Upper lobe of left lung (tissue), 6 donors: ENCODE data around the gene SLC4A7. TPM values are rescaled to one million over a fixed set of nuclear protein-coding genes. Genes with fewer than 3 reads are reported as not detected.
A peak's percentile ranks its signal among the peaks of the same experiment; 100 is the strongest.

Experiments used
- ATAC-seq, 2 donors: fragments of 200-7000 bp; cut with Tn5 transposase; one replicate each; pipeline ENCODE4 v1.9.1; 2022; ENCODE audit warnings: mild to moderate bottlenecking in 2 of 2, moderate library complexity in 2 of 2; ENCODE audit not compliant: low FRiP score in 2 of 2
- DNase-seq, 2 donors: peaks; one replicate each; pipeline ENCODE4 v3.0.0-alpha.2; 2019 to 2020
- H3K27ac ChIP-seq, 4 donors: fragments of 200-600 bp; sonication (generic); one replicate each; pipeline ENCODE4 v1.5.1; 2016 to 2019
- H3K27me3 ChIP-seq, 4 donors: fragments of 200-600 bp; sonication (generic); one replicate each; pipeline ENCODE4 v1.5.1; 2017 to 2019
- H3K36me3 ChIP-seq, 4 donors: fragments of 200-600 bp; sonication (generic); one replicate each; pipeline ENCODE4 v1.5.1; 2016 to 2019
- H3K4me1 ChIP-seq, 4 donors: fragments of 200-600 bp; sonication (generic); one replicate each; pipeline ENCODE4 v1.5.1; 2018 to 2019
- H3K4me3 ChIP-seq, 4 donors: fragments of 200-600 bp; sonication (generic); one replicate each; pipeline ENCODE4 v1.5.1; 2017 to 2019; ENCODE audit warnings: mild to moderate bottlenecking in 2 of 4, moderate library complexity in 1 of 4
- H3K9me3 ChIP-seq, 4 donors: fragments of 200-600 bp; sonication (generic); one replicate each; pipeline ENCODE4 v1.5.1; 2018 to 2019
- EP300 ChIP-seq, 4 donors: sonication (generic); formaldehyde crosslinking; IDR thresholded peaks; one replicate each; pipeline ENCODE4 v1.5.1; 2017; ENCODE audit warnings: antibody characterized with exemption in 4 of 4, control low read depth in 2 of 4
- POLR2A ChIP-seq, 4 donors: fragments of 450-650 bp; IDR thresholded peaks; one replicate each; pipeline ENCODE4 v1.5.1; 2016 to 2017; ENCODE audit warnings: antibody characterized with exemption in 4 of 4, mild to moderate bottlenecking in 2 of 4
- POLR2AphosphoS5 ChIP-seq, 2 donors: sonication (generic); formaldehyde crosslinking; IDR thresholded peaks; one replicate each; pipeline ENCODE4 v1.5.1; 2017; ENCODE audit warnings: antibody characterized with exemption in 2 of 2
- WGBS, 2 donors: methylation state at CpG; one replicate each; pipeline ENCODE4 v1.1.5; 2017 to 2018; 5-methylcytosine and 5-hydroxymethylcytosine counted together
- total RNA-seq, 6 donors: library from RNA; depleted of rRNA in 4 of 6; stranded (reverse); fragments of >200 nt in 4 of 6; gene quantifications; one replicate each; pipeline versions ENCODE4 v1.1.0 to v1.2.1, GENCODE V29; 2016 to 2021
- TF ChIP-seq, protein P1 (sequence below), 6 experiments: fragments of 450-650 bp in 4 of 6; fragments of 200-600 bp in 2 of 6; sonication (generic) in 2 of 6; IDR thresholded peaks; one replicate each; pipeline ENCODE4 v1.5.1; 2016 to 2019; ENCODE audit warnings: antibody characterized with exemption in 6 of 6
- donor health status: DM: no; HTN: no; CAD: no; lungs with moderate emphysema.
- donor health status: DM: no; HTN: yes; CAD: no; lungs with severe emphysema.

SLC4A7 gene
- total RNA-seq, 6 donors from 2014 or later, result 11.8 to 40.5 (median 19.6) TPM

DNA sequence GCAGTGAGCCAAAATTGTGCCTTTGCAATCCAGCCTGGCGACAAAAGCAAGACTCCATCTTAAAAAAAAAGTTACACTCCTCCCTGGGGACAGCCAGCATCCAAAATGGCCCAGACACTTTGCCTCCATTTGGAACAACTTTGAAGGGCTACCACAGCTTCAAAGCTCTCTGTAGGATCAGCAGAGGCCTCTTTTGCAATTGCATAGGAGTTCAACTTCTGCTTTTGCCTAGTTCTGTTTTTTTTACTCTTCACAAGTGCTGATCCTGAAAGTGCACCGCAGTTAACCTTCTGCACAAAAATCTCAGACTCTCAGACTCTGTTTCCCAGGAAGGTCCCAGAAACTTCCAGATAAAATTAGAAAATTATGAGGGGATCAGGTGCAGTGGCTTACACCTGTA is 25.2 kb upstream of the SLC4A7 start:
- H3K27ac ChIP-seq, result no peak overlapping the region
- H3K9me3 ChIP-seq, result no peaks in the 10 kb centered on the region
- DNase-seq (no peak), ATAC-seq (peak in 1 of 2 donors; percentile 71)
- H3K4me3 ChIP-seq, result no peak overlapping the region
- WGBS, 2 donors, result 76% methylated on average over 2 of the region's 2 CpGs
- TF ChIP-seq POLR2A (IDR thresholded peaks at IDR 0.05) (no peak), POLR2AphosphoS5 (IDR thresholded peaks at IDR 0.05) (no peak), EP300 (IDR thresholded peaks at IDR 0.05) (no peak)
- TF ChIP-seq, protein P1, sequence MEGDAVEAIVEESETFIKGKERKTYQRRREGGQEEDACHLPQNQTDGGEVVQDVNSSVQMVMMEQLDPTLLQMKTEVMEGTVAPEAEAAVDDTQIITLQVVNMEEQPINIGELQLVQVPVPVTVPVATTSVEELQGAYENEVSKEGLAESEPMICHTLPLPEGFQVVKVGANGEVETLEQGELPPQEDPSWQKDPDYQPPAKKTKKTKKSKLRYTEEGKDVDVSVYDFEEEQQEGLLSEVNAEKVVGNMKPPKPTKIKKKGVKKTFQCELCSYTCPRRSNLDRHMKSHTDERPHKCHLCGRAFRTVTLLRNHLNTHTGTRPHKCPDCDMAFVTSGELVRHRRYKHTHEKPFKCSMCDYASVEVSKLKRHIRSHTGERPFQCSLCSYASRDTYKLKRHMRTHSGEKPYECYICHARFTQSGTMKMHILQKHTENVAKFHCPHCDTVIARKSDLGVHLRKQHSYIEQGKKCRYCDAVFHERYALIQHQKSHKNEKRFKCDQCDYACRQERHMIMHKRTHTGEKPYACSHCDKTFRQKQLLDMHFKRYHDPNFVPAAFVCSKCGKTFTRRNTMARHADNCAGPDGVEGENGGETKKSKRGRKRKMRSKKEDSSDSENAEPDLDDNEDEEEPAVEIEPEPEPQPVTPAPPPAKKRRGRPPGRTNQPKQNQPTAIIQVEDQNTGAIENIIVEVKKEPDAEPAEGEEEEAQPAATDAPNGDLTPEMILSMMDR (IDR thresholded peaks at IDR 0.05), result no peak
- no peaks in the 10 kb centered on the region for H3K27me3 ChIP-seq
- peaks cover 0 to 8% (median 5%) of the 10 kb centered on the region in 4 donors for H3K4me1 ChIP-seq
- no peaks in the 10 kb centered on the region for H3K36me3 ChIP-seq

DNA sequence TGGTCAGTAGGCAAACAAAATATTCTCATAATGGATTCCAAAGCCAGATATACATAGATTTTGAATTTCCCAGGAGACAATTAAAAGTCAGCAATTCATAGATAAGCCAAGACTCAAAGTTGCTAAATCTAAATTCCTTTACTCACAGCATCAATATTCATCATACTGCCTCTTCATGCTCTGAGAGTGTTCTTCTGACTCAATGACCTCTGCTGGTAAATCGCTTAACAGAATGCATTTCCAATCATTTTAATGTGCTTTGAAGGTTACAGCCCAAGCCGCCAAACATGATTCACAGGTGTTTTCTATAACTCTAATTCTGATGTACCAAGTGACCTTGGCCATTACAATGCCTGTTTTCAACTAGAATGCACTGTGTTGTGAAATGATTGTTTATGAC is 24.2 kb upstream of the SLC4A7 start:
- no peaks in the 10 kb centered on the region for H3K9me3 ChIP-seq
- ATAC-seq, result no peak
- no peaks in the 10 kb centered on the region for H3K27me3 ChIP-seq
- no peaks in the 10 kb centered on the region for H3K36me3 ChIP-seq
- no peak for DNase-seq
- peaks cover 0 to 8% (median 5%) of the 10 kb centered on the region in 4 donors for H3K4me1 ChIP-seq
- H3K4me3 ChIP-seq, result no peak overlapping the region
- no peak overlapping the region for H3K27ac ChIP-seq
- TF ChIP-seq POLR2AphosphoS5 (IDR thresholded peaks at IDR 0.05) (no peak), EP300 (IDR thresholded peaks at IDR 0.05) (no peak), POLR2A (IDR thresholded peaks at IDR 0.05) (no peak)
- TF ChIP-seq, protein P1 (IDR thresholded peaks at IDR 0.05), result no peak
- WGBS, 2 donors, result 88 to 94% methylated on average over 2 of the region's 2 CpGs

DNA sequence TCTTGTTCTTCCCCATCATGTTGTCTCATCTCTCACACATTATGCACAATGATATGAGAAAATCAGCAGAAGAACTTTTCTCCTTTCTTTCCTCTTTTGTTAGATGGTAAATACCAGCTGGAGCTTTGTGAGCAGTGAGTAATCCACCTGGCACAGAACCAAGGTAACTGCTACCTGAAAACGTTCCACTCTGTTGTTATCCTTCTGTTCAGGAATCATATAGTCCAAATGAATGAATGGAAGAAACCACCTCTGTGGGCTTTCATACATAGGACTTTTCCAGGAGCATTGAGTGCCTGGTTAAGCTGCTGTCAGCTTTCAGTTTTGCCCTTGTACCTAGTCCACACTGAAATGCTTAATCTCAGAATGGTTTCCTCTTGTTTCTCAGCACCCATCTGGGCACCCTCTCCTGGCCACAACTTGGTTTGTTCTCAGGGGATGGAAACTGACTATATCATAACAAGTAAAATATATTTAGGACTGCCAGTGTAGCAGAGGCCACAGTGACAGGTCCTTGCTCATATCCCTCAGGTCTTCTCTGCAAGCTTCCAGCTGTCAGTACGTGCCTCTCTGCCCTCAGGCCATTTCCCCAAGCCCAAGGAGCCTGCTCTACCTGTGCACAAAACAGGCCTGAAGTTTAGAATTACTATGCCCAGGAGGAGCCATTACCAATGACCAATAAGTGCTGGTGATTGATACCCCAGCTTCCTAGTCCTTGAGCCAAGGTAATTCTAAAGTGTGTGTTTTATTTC is 23.5 kb upstream of the SLC4A7 start:
- Histone ChIP-seq H3K36me3 (no peaks in the 10 kb centered on the region), H3K27ac (no peak overlapping the region), H3K4me3 (no peak overlapping the region), H3K27me3 (no peaks in the 10 kb centered on the region), H3K4me1 (peaks cover 0 to 8% (median 5%) of the 10 kb centered on the region in 4 donors), H3K9me3 (no peaks in the 10 kb centered on the region)
- 46 to 50% methylated on average over 2 of the region's 2 CpGs for WGBS, 2 donors
- ATAC-seq (no peak), DNase-seq (peak in 1 of 2 donors; percentile 36)
- TF ChIP-seq, protein P1 (IDR thresholded peaks at IDR 0.05), result no peak
- TF ChIP-seq EP300 (IDR thresholded peaks at IDR 0.05) (no peak), POLR2AphosphoS5 (IDR thresholded peaks at IDR 0.05) (no peak), POLR2A (IDR thresholded peaks at IDR 0.05) (no peak)

DNA sequence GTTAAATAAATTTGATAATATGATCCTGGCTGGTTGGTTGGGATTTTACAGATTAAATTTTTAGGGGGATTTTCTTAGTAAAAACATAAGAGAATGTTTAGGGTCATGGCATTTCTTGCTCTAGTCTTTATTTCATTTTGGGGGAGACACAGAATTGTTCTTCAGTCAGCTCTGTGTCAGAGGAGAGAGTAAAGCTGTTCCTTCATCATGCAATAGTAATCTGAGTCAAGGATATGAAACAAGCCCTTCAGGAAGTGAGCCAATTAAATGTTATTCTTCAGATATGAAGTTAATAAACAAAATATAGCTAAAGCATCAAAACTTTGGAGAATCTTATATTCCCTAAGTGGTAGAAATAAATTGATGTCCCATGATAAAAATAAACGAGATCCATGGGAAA is 22.9 kb upstream of the SLC4A7 start:
- Histone ChIP-seq H3K9me3 (no peaks in the 10 kb centered on the region), H3K27me3 (no peaks in the 10 kb centered on the region), H3K4me3 (no peak overlapping the region), H3K4me1 (peaks cover 0 to 8% (median 5%) of the 10 kb centered on the region in 4 donors), H3K27ac (no peak overlapping the region), H3K36me3 (no peaks in the 10 kb centered on the region)
- DNase-seq (no peak), ATAC-seq (no peak)
- WGBS, 2 donors, result 83 to 84% methylated on average over 1 of the region's 1 CpG
- TF ChIP-seq, protein P1 (IDR thresholded peaks at IDR 0.05), result no peak
- TF ChIP-seq POLR2AphosphoS5 (IDR thresholded peaks at IDR 0.05) (no peak), POLR2A (IDR thresholded peaks at IDR 0.05) (no peak), EP300 (IDR thresholded peaks at IDR 0.05) (no peak)

DNA sequence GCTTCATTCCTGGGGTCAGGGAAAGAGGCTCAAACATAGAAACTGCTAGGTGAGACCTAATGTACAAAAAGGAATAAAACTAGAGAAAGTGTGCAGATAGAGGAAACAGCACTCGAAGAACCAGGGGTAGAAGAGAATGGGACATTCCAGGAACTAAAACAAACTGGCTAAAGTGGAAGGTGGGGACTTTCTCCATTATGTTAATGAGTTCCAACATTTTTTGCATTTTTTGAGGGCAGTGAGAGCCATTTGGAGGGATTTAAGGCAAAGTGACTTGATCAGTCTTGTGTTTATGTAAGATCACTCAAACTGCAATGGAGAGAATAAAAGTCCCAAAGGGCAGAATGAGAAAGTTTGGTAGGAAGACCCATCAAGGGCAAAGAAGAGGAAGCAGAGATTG is 20.6 kb upstream of the SLC4A7 start:
- TF ChIP-seq, protein P1 (IDR thresholded peaks at IDR 0.05), result no peak
- TF ChIP-seq POLR2A (IDR thresholded peaks at IDR 0.05) (no peak), EP300 (IDR thresholded peaks at IDR 0.05) (no peak), POLR2AphosphoS5 (IDR thresholded peaks at IDR 0.05) (no peak)
- Histone ChIP-seq H3K4me3 (no peak overlapping the region), H3K9me3 (no peaks in the 10 kb centered on the region), H3K27ac (peak overlapping the region in 2 of 4 donors; percentile 1 to 16), H3K36me3 (no peaks in the 10 kb centered on the region), H3K4me1 (peaks cover 0 to 8% (median 5%) of the 10 kb centered on the region in 4 donors), H3K27me3 (no peaks in the 10 kb centered on the region)
- ATAC-seq (peak in 1 of 2 donors; percentile 38), DNase-seq (no peak)
- WGBS, 2 donors, result 47 to 71% methylated on average over 1 of the region's 1 CpG
